Smooth muscle cell (in vitro differentiated cells): ENCODE measurements around the gene ATP5F1E. TPM values are rescaled to one million over a fixed set of nuclear protein-coding genes. Genes with fewer than 3 reads are reported as not detected.
"Not testable (repeated sequence)": the region's sequence is repeated elsewhere in the genome, so short reads cannot be mapped to it uniquely, and the experiment has no call there.

ENCODE experiments used
- DNase-seq: peaks from one replicate; lab custom pipeline; 2025; ENCODE audit not compliant: unreplicated experiment; lab: John Stamatoyannopoulos, UW
- H2AFZ ChIP-seq: fragments of 200-600 bp; sonication (generic); 2 replicates; pipeline ENCODE4 v1.6.0; 2016; ENCODE audit warnings: antibody characterized with exemption, low read depth, mild to moderate bottlenecking
- H3F3A ChIP-seq: fragments of 200-600 bp; sonication (generic); 2 replicates; pipeline ENCODE4 v1.6.0; 2017; ENCODE audit warnings: antibody characterized with exemption, low read depth
- H3K27ac ChIP-seq: fragments of 200-600 bp; sonication (generic); 2 replicates; pipeline ENCODE4 v1.5.1; 2016; ENCODE audit warnings: low read depth, mild to moderate bottlenecking
- H3K27me3 ChIP-seq: fragments of 200-600 bp; sonication (generic); 2 replicates; pipeline ENCODE4 v1.6.1; 2016; ENCODE audit warnings: low read depth, mild to moderate bottlenecking
- H3K36me3 ChIP-seq: fragments of 200-600 bp; sonication (generic); 2 replicates; pipeline ENCODE4 v1.5.1; 2016; ENCODE audit warnings: low read depth
- H3K4me1 ChIP-seq: fragments of 200-600 bp; sonication (generic); 2 replicates; pipeline ENCODE4 v1.5.1; 2016; ENCODE audit warnings: low read depth
- H3K4me2 ChIP-seq: fragments of 200-600 bp; sonication (generic); 2 replicates; pipeline ENCODE4 v1.6.0; 2016; ENCODE audit warnings: mild to moderate bottlenecking
- H3K4me3 ChIP-seq: fragments of 200-600 bp; sonication (generic); 2 replicates; pipeline ENCODE4 v1.5.1; 2016; ENCODE audit warnings: mild to moderate bottlenecking
- H3K79me2 ChIP-seq: fragments of 200-600 bp; sonication (generic); 2 replicates; pipeline ENCODE4 v1.6.0; 2016; ENCODE audit warnings: low read depth, mild to moderate bottlenecking
- H3K9ac ChIP-seq: fragments of 200-600 bp; sonication (generic); 2 replicates; pipeline ENCODE4 v1.6.0; 2016; ENCODE audit warnings: low read depth
- H3K9me3 ChIP-seq: fragments of 200-600 bp; sonication (generic); replicated peaks from 2 replicates; pipeline ENCODE4 v1.5.1; 2016; ENCODE audit warnings: low read depth
- H4K20me1 ChIP-seq: fragments of 200-600 bp; sonication (generic); 2 replicates; pipeline ENCODE4 v1.6.0; 2016; ENCODE audit warnings: low read depth
- CTCF ChIP-seq: fragments of 200-600 bp; sonication (generic); IDR thresholded peaks from 2 replicates; pipeline ENCODE4 v1.5.1; 2017; ENCODE audit warnings: borderline replicate concordance, mild to moderate bottlenecking, antibody characterized with exemption; ENCODE audit not compliant: insufficient read depth, poor library complexity, severe bottlenecking
- WGBS: methylation state at CpG from one replicate; pipeline ENCODE4 v1.1.7; 2016; ENCODE audit warnings: low lambda C conversion rate; 5-methylcytosine and 5-hydroxymethylcytosine counted together
- polyA plus RNA-seq: library from polyadenylated mRNA; unstranded; fragments of >200 nt; fragmentation: Nextera tagmentation; extraction: Ambion mirVana; gene quantifications from 2 replicates; pipeline ENCODE4 v1.2.1, GENCODE V29; 2016
- total RNA-seq: library from RNA; depleted of rRNA; stranded (reverse); fragments of >200 nt; gene quantifications from 2 replicates; pipeline ENCODE4 v1.2.3, GENCODE V29; 2014

ATP5F1E gene
- total and polyA plus RNA-seq, 2 experiments from 2014 or later = 48.6 to 265 TPM

- no peak for TF ChIP-seq CTCF
- Histone ChIP-seq H3K27me3 (no peaks in the 10 kb centered on the region), H3F3A (no peaks in the 10 kb centered on the region), H4K20me1 (peaks cover 26% of the 10 kb centered on the region), H3K9me3 (no peaks in the 10 kb centered on the region), H3K27ac (no peak overlapping the region), H3K4me1 (no peaks in the 10 kb centered on the region), H3K4me3 (no peak overlapping the region), H3K36me3 (peaks cover 8% of the 10 kb centered on the region), H3K4me2 (no peak overlapping the region), H3K79me2 (peaks cover 45% of the 10 kb centered on the region), H3K9ac (no peak overlapping the region), H2AFZ (no peak overlapping the region)
- WGBS = 95% methylated on average over 5 of the region's 5 CpGs
- no peak for DNase-seq
Measured at GRCh38 chr20:58985656-58986055, 46.5 kb downstream of the ATP5F1E start.

GRCh38 chr20:58984691-58985090 is 47.4 kb downstream of the ATP5F1E start:
- WGBS = 90% methylated on average over 6 of the region's 6 CpGs
- peaks cover 45% of the 10 kb centered on the region for H3K79me2 ChIP-seq
- no peak overlapping the region for H2AFZ ChIP-seq
- H3K36me3 ChIP-seq = peaks cover 8% of the 10 kb centered on the region
- no peak overlapping the region for H3K4me3 ChIP-seq
- H4K20me1 ChIP-seq = peaks cover 26% of the 10 kb centered on the region
- H3K9ac ChIP-seq = no peak overlapping the region
- no peaks in the 10 kb centered on the region for H3F3A ChIP-seq
- no peak for TF ChIP-seq CTCF
- no peak overlapping the region for H3K27ac ChIP-seq
- no peaks in the 10 kb centered on the region for H3K27me3 ChIP-seq
- no peaks in the 10 kb centered on the region for H3K9me3 ChIP-seq
- no peak overlapping the region for H3K4me2 ChIP-seq
- no peaks in the 10 kb centered on the region for H3K4me1 ChIP-seq
- no peak for DNase-seq

GRCh38 chr20:58983115-58983468 is 49.0 kb downstream of the ATP5F1E start:
- not testable (repeated sequence) for DNase-seq, H3K4me1 ChIP-seq, H3K4me2 ChIP-seq, H2AFZ ChIP-seq, H3K36me3 ChIP-seq, H3K9me3 ChIP-seq, H3K27ac ChIP-seq, H3K27me3 ChIP-seq, H3F3A ChIP-seq, H3K4me3 ChIP-seq, H3K9ac ChIP-seq
- Histone ChIP-seq H3K79me2 (peaks cover 45% of the 10 kb centered on the region), H4K20me1 (peaks cover 26% of the 10 kb centered on the region)
- 98% methylated on average over 12 of the region's 12 CpGs for WGBS

- Histone ChIP-seq H3K4me2 (peak overlapping the region; percentile 82), H3K36me3 (peaks cover 3% of the 10 kb centered on the region), H3K4me3 (peak overlapping the region; percentile 95), H2AFZ (no peak overlapping the region), H3K4me1 (no peaks in the 10 kb centered on the region), H3K27ac (no peak overlapping the region), H3F3A (no peaks in the 10 kb centered on the region), H3K79me2 (peaks cover 45% of the 10 kb centered on the region), H3K9ac (no peak overlapping the region), H3K27me3 (no peaks in the 10 kb centered on the region), H3K9me3 (no peaks in the 10 kb centered on the region), H4K20me1 (peaks cover 26% of the 10 kb centered on the region)
- no peak for DNase-seq
- 95% methylated on average over 12 of the region's 12 CpGs for WGBS
- TF ChIP-seq CTCF = no peak
Measured at GRCh38 chr20:58982406-58983114, 49.6 kb downstream of the ATP5F1E start.
